GM18502 (cell line): Measurements from ENCODE around the gene CDKAL1.
"Not testable (repeated sequence)": the region's sequence is repeated elsewhere in the genome, so short reads cannot be mapped to it uniquely, and the experiment has no call there.

Source experiments
- ATAC-seq: cut with Tn5 transposase; IDR thresholded peaks from one replicate; pipeline ENCODE4 v1.9.1; 2021; ENCODE audit warnings: mild to moderate bottlenecking; ENCODE audit not compliant: unreplicated experiment, poor library complexity

CDKAL1 gene

DNA sequence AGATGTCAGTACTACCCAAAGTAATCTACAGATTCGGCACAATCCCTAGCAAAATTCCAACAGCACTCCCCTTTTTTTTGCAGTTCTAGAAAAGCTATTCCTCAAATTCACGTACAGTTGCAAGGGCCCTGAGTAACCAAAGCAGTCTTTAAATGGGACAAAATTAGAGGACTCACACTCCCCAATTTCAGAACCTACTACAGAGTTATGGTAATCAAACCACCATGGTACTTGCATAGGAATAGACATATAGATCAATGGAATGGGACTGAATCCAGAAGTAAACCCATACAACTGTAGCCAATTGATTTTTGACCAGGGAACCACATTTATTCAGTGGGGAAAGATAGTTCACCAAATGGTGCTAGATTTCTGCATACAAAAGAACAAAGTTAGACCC, 350.8 kb downstream of the CDKAL1 start:
- ATAC-seq: no peak

DNA sequence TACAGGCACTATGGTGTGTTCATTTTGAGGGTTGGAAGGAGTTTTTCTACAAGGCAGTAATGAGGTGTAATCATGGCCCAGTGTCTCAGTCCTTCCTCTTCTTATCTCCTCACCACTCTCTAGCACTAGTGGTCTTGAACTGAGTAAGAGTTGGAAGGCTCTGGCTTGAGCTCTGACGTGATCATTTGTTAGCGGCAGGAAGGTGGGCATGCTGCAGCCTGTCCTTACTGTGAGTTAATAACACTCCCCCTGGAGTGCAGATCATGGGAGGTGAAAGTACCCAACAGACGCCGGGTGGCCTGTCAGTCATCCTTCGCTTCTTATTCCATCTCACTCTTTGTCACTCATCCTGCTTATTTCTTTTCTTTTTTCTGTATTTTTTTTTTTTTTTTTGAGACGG, 356.9 kb downstream of the CDKAL1 start:
- ATAC-seq: no peak

DNA sequence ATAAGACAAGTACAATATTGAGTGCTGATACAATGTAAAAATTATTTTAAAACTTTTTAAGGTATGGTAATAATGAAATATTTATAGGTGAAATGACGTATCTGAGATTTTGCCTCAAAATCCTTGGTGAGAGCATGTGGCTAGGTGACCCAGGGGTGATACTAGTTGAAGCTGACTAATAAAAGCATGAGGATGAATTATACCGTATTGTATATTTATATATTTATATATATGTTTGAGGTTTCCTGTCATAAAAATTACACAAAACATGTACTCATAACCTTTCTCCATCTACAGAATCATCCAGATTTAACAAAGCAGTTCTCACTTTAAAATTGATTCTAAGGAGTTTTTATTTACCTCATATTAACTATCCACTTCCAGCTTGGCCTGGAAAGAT, 358.1 kb downstream of the CDKAL1 start:
- ATAC-seq: no peak

DNA sequence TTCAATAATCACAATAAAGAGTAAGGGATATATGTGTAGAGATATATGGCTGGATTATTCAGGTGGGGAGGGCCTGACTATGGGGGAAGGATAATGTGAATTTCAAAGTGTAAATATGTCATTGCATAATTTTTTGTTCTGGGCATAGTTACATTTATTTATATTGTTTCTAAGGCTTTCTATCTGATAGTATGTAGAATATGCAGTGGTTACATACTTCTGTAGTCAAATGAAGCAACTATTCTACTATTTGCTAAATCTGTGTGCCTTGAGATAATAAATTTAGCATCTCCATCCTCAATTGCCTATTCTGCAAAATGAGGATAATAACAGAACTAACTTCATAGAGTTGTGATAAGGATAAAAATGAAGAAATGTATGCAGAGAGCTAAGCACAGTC, 359.2 kb downstream of the CDKAL1 start:
- no peak for ATAC-seq

DNA sequence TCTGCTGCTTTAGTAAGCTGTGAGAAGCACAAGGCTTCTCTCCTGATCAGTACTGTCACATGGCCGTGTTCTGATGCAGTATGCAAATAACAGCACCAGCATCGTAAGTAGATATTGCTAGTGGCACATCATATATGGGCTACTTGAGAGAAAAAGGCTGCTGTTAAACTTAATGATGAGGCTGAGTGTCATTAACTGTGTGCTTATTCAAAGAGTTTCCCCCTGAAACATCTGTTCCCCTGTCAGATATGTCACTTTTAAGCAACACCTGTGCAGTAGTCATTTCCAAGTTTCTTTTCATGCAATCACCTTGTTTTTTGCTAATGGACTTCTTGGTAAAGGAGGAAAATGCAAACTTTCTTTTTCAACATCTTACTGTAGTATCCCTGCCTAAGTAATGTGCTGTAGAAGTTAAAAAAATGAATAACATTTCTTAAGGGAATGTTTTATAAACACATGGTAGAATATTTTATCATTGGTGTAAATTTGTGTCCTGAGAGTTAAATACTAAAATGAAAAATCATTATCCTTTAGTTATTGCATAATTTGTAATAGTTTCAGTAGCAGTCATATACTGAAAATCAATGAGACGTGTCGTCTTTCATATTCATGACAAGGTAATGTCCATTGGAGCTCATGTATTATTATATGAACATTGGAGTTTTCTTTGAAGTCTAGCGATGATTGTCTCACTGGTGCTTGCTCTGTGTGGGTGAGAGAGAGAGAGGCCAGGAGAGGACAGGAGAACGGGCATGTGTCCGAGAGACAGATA, 366.3 kb downstream of the CDKAL1 start:
- peak; percentile 92 for ATAC-seq

DNA sequence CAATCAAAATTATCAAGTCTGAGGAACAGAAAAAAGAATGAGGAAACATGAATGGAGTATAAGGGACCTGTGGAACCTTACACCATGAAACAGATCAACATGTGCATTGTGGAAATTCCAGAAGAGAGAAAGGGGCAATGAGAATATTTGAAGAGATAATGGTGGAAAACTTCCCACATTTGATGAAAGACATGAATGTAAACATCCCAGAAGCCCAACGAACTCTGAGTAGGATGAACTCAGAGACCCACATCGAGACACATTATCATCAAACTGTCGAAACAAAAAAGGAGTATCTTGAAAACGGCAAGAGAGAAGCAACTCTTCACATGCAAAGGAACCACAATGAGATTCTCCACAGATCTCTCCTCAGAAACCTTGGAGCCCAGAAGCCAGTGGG, 371.1 kb downstream of the CDKAL1 start:
- ATAC-seq: no peak

DNA sequence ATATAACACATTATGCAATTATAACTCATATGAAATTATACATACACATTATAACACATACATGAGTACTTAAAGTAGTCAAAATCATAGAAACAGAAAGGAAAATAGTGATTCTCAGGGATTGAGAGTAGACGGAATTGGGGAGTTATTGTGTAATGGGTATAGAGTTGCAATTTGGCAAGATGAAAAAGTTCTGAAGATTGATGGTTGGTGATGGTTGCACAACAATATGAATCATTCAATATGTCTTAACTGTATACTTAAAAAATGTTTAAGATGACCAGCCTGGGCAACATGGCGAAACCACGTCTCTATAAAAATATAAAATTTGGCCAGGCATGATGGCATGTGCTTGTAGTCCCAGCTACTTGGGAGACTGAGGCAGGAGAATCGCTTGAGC, 372.7 kb downstream of the CDKAL1 start:
- no peak for ATAC-seq

DNA sequence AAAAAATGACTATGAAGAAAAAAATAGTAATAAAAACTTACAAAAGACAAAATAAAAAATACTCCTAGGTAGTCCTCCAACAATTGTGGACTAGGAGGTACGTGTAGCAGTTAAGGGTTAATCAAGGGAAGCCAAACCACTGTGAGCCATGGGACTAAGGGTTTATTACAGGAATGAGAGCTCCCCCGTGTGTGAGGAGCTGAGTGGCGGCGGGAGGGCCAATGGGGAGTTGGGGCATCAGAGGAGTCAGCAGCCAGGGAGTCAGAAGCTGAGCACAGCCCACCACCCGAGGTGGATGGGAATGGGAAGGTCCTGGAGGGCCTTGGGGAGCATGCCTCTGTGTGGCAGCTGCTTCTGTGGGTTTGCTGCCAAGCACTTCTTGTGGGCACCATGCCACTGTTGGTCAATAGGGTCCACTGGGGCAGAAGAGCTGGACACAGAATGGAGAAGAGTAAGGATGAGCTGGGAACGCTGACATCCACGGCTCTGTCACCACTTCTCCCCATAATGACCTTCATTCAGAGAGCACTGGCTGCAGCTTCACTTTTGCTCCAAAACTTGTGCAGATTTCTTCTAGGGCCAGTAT, 373.3 kb downstream of the CDKAL1 start:
- ATAC-seq: no peak

DNA sequence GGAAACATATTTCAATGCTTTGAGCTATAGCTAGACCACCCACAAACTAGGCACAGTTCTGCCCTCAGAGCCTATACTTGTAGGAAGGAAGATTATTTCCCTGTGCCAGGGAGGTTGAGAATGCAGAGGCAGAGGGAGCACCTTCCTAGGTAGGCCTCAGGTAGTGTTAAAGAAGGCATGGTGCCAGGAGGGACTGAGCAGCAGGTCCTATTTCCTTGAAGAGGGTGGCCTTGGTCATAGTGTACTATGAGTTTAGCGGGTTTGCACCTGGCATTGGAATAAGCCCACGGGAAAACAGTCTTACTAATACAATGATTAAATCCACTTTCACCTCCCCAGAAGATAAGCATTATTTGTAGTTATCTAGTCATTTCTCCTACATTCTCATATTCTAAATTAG, 375.4 kb downstream of the CDKAL1 start:
- no peak for ATAC-seq

DNA sequence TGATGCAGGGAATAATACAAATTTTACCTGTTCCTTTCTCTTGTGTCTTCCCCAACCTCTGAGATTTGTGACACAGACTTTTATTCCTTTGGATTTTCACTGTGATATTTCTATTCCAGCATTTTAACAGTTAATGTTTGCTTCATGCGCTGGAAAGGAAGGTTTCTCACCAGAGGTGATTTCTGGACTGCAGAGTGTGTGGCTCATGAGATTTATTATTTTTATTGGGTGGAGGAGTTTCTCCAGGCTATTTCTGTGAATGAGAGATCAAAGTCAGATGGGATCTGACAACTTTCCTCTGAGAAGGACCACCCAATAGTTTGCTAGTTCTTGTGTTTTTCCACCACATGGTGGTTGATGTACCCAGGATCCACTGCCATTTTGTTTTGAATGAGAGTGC, 377.5 kb downstream of the CDKAL1 start:
- no peak for ATAC-seq

DNA sequence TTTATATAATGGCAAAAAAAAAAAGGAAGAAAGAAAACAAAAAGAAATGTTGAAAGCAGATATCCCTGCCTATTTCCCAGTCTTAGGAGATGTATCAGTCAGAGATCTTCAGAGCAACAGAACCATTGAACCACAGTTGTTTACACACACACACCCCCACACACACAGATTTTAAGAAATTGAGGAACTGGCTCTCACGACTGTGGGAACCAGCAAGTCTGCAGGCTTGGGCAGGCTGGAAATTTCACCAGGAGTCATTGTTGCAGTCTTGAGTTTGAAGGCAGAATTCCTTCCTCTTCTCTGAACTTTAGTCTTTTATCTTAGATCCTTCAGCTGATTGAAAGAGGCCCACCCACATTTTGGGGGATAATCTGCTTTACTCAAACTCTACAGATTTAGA, 380.9 kb downstream of the CDKAL1 start:
- no peak for ATAC-seq

DNA sequence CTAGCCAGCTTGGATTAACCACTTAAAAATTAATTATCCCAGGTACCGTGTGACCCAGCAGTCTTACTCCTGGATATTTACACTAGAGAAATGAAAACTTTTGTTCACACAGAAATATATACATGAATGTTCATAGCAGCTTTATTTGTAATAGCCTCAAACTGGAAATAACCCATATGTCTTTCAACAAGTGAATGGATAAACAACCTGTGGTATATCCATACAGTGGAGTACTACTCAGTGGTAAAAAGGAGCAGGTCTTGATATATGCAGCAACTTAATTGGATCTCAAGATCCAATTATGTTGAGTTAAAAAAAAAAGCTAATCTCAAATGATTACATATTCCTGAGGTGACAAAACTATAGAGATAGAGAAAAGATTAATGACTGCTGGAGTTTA, 381.4 kb downstream of the CDKAL1 start:
- no peak for ATAC-seq

DNA sequence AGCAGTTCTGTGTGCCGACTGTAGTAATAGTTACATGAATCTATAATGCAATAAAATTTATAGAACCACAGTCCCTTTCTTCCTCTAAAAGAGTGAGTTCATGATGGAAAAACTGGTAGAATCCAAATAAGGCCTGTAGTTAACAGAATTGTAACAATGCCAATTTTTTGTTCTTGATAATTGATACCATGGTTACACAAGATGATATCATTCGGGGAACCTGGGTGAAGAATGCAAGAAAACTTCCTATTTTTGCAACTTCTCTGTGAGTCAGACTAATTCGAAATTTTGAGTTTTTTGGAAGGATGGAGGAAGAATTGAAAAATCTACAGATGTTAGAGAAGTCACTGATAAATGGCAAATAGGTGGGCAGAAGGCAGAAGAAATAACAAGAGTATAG, 381.8 kb downstream of the CDKAL1 start:
- no peak for ATAC-seq

DNA sequence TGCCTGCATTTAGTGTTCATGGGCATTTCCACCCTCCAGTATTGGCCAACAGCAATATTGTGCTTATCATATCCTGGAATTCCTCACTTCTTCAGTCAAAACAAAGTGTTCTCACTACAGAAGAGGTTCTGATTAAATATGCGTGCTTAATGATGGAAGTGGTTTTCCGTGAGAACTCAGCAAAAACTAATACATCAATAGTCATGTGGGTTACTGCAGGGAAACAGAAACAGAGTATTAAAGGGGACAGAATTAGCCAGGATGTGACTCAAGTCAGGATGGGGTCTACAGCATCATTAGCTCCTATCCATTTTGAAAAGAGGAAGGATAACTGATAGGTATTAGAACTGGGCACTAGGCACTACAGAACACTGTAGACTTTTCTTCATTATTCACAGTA, 384.6 kb downstream of the CDKAL1 start:
- ATAC-seq: peak; percentile 46

DNA sequence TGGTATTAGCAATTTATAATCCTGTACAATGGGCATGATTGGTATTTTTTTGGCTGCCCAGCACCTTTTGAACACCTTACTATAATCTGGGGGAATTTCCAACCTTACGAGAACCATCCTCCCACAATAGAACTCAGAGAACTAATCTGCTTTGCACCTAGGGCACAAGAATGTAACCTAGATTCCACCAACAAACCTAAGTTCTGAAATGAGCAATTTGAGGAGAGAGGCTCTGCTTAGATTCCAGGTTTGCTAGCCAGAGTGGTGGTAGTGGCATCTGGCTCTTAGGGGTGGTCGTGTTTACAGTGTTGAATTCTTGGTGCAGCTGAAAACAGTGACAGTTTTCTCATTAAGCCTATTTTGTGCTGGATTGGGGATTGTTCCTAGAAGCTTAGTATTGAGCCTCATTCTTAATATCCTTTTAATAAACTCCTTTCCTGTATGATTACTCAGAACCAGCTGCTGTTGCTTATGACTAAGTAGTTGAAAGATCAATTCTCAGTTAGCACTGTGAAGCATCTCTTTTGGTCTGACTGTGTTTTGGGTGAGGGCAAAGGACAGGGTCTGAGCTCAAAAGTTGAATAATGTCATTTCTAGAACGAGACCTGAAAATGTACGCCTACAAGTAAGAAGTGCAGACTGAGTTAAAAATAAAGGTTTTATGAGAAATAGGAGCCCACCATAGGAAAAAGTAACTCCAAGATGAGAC, 385.6 kb downstream of the CDKAL1 start:
- peak; percentile 89 for ATAC-seq

DNA sequence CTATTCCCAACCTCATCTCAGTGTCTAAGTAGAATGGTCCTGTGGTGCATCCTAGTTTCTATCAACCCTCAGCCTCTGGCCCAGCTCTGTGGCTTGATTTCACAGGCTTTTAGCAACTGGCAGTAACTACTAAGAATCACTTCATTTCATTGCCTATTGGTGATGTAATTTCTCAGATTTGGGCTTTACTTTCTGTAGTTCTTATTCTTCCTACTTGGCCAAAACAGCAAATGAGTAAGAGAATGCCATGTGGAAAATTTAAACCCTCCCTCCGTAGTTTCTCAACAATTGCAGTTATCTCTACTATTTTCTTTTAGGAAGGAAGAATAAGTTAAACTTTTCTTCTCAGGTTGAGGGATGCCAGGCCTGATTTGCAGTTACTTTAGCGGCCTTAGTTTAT, 387.3 kb downstream of the CDKAL1 start:
- no peak for ATAC-seq

DNA sequence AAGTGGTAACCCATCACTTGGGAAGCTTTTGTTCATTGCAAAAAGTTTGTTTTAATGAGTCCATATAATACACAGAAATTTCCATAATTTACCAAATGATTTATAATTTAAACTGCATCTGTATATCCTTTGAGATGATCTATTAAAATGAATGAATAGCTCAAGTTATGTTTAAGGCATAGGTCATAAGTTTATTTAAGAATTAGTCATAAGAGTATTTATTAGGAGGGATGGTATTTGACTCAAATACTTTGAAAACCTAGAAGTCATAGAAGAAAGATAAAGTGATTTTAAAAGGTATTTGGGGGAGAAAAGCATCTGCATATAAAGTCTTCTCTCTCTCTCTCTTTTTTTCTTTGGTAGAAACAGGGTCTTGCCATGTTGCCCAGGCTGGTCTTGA, 388.5 kb downstream of the CDKAL1 start:
- no peak for ATAC-seq

DNA sequence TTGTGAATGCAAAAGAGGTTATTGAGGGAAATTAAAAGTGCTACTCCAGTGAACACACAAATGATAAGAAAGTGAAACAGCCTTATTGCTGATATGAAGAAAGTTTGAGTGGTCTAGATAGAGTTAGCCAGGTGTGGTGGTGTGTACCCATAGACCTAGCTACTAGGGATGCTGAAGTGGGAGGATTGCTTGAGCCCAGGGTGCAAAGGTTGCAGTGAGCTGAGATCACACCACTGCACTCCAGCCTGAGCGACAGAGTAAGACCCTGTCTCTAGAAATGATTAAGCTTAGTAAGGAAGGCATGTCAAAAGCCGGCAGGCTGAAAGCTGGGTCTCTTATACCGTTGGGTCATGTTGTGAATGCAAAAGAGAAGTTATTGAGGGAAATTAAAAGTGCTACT, 389.8 kb downstream of the CDKAL1 start:
- not testable (repeated sequence) for ATAC-seq

DNA sequence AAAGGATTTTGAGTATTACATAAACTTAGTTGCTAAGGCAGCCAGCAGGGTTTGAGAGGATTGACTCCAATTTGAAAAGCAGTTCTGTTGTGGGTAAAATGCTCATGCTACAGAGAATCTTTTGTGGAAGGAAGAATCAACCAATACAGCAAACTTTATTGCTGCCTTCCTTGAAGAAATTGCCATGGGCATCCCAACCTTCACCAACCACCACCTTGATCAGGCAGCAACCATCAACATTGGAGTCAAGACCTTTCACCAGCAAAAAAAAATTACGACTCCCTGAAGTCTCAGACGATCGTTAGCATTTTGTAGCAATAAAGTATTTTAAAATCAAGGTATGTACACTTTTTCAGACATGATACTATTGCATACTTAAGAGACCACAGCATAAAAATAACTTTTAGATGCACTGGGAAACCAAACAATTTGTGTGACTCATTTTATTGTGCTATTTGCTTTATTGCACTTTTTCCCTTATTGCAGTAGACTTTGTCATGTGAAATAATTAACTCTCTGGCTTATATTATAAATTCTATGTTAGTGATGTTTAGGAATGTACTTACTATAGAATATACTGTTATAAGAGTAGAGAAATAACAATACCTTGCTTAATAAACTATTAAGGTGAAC, 390.8 kb downstream of the CDKAL1 start:
- no peak for ATAC-seq

DNA sequence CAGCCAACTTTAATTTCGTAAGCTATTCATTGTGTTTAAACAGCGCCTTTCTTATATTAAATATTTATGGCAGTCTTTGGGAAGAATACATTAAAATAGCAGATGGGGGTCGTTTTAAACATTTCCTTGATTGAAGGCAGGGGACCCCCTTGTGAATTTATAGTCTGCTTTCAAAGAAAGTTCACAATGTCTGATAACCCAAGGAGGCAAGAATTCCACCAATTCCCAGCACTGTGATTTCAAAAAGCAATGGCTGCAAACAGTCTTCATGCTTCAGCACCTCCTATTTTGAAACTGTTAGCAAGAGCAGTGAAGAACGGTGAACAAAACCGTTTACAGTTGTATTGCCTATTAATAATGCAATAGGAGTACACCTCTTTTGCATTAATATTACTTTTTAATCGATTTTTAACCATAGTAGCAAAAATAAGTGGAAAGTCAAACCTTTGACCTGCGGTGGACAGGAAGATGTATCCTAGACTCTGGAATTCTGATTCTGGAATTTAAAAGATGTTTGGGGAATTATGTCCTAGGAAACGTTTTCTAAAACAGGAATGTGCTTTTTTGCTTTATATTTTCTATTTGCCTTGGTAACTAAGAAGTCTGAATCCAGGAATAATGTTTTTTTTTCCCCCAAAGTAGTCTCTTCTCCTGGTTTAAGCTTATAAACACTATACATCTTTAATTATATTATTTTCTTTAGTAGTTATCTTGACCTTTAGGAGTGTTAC, 393.0 kb downstream of the CDKAL1 start:
- no peak for ATAC-seq

DNA sequence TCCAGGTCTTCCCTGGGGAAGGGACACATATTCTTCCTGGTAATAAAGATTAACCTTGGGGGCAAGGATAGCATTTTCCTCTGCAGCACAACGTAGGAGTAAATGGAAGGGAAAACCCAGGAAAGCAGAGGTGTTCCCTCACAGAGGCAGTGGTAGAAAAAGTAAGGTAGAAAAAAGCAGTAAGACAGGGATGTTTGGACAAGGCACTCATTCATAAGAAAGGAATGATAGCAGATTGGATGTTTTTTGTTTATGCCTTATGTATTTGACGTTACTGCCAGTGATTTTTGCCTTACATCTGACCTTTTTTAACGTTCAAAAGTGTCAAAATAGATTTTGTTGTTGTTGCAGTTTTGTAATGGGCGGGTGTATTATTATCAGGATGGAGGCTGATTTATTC, 395.0 kb downstream of the CDKAL1 start:
- ATAC-seq: no peak
